ENCODE data around the gene DLX2. TPM values are rescaled to one million over a fixed set of nuclear protein-coding genes. Genes with fewer than 3 reads are reported as not detected.
A peak's percentile ranks its signal among the peaks of the same experiment; 100 is the strongest.

DLX2 gene
- total RNA-seq, 2 experiments from 2014 or later = not detected

DNA sequence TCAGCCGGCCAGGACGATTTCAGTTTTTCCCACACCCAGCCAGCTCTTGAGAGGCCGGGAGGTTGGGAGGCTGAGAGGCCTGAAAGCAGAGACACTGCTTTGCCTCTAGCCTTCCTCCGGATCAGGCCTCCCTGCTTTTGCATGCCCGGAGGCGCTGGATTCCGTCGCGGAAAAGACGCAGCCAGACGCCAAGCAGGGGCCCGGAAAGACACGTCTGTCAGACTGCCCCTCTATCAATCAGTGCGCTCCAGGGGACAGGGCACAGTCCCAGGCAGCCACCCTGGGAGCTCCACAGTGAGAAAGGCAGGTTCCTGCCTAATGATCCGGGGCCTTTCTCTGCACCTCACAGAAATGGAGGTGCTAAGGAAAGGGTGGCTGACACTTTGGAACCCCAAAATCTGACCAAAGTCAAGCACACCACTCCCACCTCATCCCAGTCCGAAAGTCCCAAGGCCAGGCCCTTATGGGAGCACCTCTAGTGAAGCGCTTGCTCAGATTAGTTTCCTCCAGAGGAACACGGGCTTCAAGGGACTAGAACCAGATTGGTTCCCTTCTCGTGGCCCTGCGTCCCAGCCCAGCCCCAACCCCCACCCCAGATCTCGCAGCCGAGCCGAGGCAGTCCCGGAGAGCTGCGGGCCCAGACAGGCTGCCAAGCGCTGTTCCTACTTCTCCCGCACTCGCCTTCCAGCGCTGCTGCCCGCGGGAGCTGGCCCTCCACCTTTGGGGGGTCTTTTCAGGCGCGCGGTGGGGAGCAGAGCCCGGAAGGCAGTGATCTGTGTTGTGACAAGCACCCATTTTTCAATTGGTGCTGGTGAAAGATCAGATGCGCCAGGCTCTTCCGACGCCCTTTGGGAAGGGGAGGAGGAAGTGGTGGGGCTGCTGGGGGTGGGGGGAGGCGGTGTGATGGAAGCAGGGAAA, 12.4 kb downstream of the DLX2 start:
- DNase-seq (peak in 2 of 14 experiments; percentile 19 to 25), ATAC-seq (ENCODE audit: poor library complexity) (no peak)
- Mint-ChIP-seq H3K36me3 (ENCODE audit: low read depth) (peaks cover 8% of the 10 kb centered on the region), H3K4me3 (no peak overlapping the region), H3K9me3 (no peaks in the 10 kb centered on the region), H3K27me3 (peaks cover 93% of the 10 kb centered on the region), H3K4me1 (ENCODE audit: low read depth) (peaks cover 48% of the 10 kb centered on the region), H3K27ac (peak overlapping the region; percentile 49)
- peaks cover 9 to 73% of the 10 kb centered on the region in 2 experiments for H3K9me3 ChIP-seq (ENCODE audit: control insufficient read depth in 1 of 2, insufficient read depth in 1 of 2, low read length in 2 of 2)
- H3K4me3 ChIP-seq (ENCODE audit: low read length) = no peak overlapping the region
- TF ChIP-seq, protein P1, sequence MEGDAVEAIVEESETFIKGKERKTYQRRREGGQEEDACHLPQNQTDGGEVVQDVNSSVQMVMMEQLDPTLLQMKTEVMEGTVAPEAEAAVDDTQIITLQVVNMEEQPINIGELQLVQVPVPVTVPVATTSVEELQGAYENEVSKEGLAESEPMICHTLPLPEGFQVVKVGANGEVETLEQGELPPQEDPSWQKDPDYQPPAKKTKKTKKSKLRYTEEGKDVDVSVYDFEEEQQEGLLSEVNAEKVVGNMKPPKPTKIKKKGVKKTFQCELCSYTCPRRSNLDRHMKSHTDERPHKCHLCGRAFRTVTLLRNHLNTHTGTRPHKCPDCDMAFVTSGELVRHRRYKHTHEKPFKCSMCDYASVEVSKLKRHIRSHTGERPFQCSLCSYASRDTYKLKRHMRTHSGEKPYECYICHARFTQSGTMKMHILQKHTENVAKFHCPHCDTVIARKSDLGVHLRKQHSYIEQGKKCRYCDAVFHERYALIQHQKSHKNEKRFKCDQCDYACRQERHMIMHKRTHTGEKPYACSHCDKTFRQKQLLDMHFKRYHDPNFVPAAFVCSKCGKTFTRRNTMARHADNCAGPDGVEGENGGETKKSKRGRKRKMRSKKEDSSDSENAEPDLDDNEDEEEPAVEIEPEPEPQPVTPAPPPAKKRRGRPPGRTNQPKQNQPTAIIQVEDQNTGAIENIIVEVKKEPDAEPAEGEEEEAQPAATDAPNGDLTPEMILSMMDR (IDR thresholded peaks at IDR 0.05) = no peak
- H3K4me1 ChIP-seq (ENCODE audit: insufficient read depth, low read length) = peaks cover 66% of the 10 kb centered on the region
- no peaks in the 10 kb centered on the region for H3K36me3 ChIP-seq (ENCODE audit: insufficient read depth, low read length)
- ChIA-PET POLR2A (interaction anchor here (2.5 kb wide), 1 partner anchor 8 kb away, joined by 15 read pairs; no protein-coding TSS in a partner anchor), CTCF (interaction anchor here (1.4 kb wide), 1 partner anchor 13 kb away, joined by 4 read pairs; the partner anchor contains the start of gene DLX2)
- peaks cover 94 to 97% of the 10 kb centered on the region in 2 experiments for H3K27me3 ChIP-seq (ENCODE audit: control insufficient read depth in 1 of 2, insufficient read depth in 2 of 2, low read length in 2 of 2)
- H3K27ac ChIP-seq (ENCODE audit: low read depth in 1 of 2, low read length in 2 of 2) = no peak overlapping the region
- intact Hi-C loops (cut with DNase I, micrococcal nuclease) = loop anchor here in 1 of 2 experiments (10.0 kb wide), 1 partner anchor 464 kb away; the partner anchor contains the start of gene PDK1

DNA sequence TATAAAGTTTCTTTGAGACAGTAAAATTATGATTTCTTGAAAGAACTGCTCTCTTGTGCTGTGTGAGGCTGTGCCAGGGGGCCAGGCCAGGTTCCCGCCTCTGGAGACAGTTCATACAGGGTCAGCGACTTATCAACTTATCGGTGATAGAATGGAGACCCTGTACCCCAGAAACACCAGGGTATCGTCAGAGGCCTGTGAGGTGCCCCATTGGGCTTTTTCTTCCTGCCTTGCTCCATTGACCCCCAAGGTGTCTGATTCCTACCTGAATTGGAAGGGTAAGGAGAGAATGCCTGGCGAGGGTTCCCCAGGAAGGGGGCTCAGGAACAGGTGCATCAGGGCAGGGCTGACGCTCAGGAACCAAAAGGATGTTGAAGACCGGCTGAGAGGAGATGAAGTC, 13.1 kb downstream of the DLX2 start:
- intact Hi-C loops (cut with DNase I, micrococcal nuclease) = loop anchor here in 1 of 2 experiments (10.0 kb wide), 1 partner anchor 465 kb away; the partner anchor contains the start of gene PDK1
- Histone ChIP-seq H3K9me3 (ENCODE audit: control insufficient read depth in 1 of 2, insufficient read depth in 1 of 2, low read length in 2 of 2) (peaks cover 9 to 72% of the 10 kb centered on the region in 2 experiments), H3K27me3 (ENCODE audit: control insufficient read depth in 1 of 2, insufficient read depth in 2 of 2, low read length in 2 of 2) (peaks cover 96 to 97% of the 10 kb centered on the region in 2 experiments), H3K4me3 (ENCODE audit: low read length) (no peak overlapping the region), H3K4me1 (ENCODE audit: insufficient read depth, low read length) (peaks cover 66% of the 10 kb centered on the region), H3K27ac (ENCODE audit: low read depth in 1 of 2, low read length in 2 of 2) (no peak overlapping the region), H3K36me3 (ENCODE audit: insufficient read depth, low read length) (no peaks in the 10 kb centered on the region)
- Mint-ChIP-seq H3K36me3 (ENCODE audit: low read depth) (peaks cover 8% of the 10 kb centered on the region), H3K9me3 (no peaks in the 10 kb centered on the region), H3K4me1 (ENCODE audit: low read depth) (peaks cover 52% of the 10 kb centered on the region), H3K27ac (peak overlapping the region; percentile 49), H3K27me3 (peaks cover 97% of the 10 kb centered on the region), H3K4me3 (no peak overlapping the region)
- ChIA-PET POLR2A (no interaction called here), CTCF (no interaction called here)
- ATAC-seq (ENCODE audit: poor library complexity) (no peak), DNase-seq (no peak)
- TF ChIP-seq, protein P1 (IDR thresholded peaks at IDR 0.05) = no peak

DNA sequence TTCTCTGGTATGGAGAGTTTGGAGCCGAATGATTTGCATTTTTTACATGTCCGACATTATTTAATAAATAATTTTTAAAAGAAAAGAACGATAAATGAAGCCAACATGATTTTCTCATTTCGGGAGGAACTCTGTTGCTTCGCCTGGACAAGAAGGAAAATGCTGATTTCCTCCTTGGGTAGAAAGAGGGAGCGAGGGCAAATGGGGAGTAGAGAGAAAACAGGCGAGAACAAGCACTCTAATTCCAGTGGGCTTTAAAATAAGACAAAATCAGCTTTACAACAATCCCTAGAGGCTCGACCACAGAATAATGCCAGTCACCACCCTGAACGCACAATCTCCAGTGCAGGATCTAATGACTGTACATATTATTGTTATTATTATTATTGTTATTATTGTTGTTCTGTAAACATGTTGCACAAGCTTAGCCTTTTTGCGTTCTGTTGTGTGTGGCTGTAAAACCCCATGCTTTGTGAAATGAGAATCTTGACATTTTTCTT, 13.6 kb downstream of the DLX2 start:
- POLR2A ChIA-PET = interaction anchor here (1.5 kb wide), 1 partner anchor 10 kb away, joined by 9 read pairs; no protein-coding TSS in a partner anchor

More for the DNA sequence above, 13.6 kb downstream of the DLX2 start:
- intact Hi-C loops (cut with DNase I, micrococcal nuclease) = no loop called here
- H3K4me3 Mint-ChIP-seq = no peak overlapping the region
- peaks cover 97 to 99% of the 10 kb centered on the region in 2 experiments for H3K27me3 ChIP-seq (ENCODE audit: control insufficient read depth in 1 of 2, insufficient read depth in 2 of 2, low read length in 2 of 2)
- no peak overlapping the region for H3K4me3 ChIP-seq (ENCODE audit: low read length)
- ATAC-seq (ENCODE audit: poor library complexity) (no peak), DNase-seq (peak in 1 of 14 experiments; percentile 25)
- H3K36me3 ChIP-seq (ENCODE audit: insufficient read depth, low read length) = no peaks in the 10 kb centered on the region
- H3K4me1 ChIP-seq (ENCODE audit: insufficient read depth, low read length) = peaks cover 66% of the 10 kb centered on the region
- H3K27me3 Mint-ChIP-seq = peaks cover 100% of the 10 kb centered on the region
- H3K27ac Mint-ChIP-seq = peak overlapping the region; percentile 78
- H3K4me1 Mint-ChIP-seq (ENCODE audit: low read depth) = peaks cover 56% of the 10 kb centered on the region
- H3K9me3 ChIP-seq (ENCODE audit: control insufficient read depth in 1 of 2, insufficient read depth in 1 of 2, low read length in 2 of 2) = peaks cover 9 to 72% of the 10 kb centered on the region in 2 experiments
- CTCF ChIA-PET = no interaction called here
- H3K36me3 Mint-ChIP-seq (ENCODE audit: low read depth) = peaks cover 10% of the 10 kb centered on the region
- TF ChIP-seq, protein P1 (IDR thresholded peaks at IDR 0.05) = no peak
- no peak overlapping the region for H3K27ac ChIP-seq (ENCODE audit: low read depth in 1 of 2, low read length in 2 of 2)
- no peaks in the 10 kb centered on the region for H3K9me3 Mint-ChIP-seq
